GM19452 (cell line): ENCODE results near the gene RER1.

Experiments used
- ATAC-seq: cut with Tn5 transposase; IDR thresholded peaks from one replicate; pipeline ENCODE4 v1.9.1; 2021; ENCODE audit not compliant: unreplicated experiment

The RER1 gene

DNA sequence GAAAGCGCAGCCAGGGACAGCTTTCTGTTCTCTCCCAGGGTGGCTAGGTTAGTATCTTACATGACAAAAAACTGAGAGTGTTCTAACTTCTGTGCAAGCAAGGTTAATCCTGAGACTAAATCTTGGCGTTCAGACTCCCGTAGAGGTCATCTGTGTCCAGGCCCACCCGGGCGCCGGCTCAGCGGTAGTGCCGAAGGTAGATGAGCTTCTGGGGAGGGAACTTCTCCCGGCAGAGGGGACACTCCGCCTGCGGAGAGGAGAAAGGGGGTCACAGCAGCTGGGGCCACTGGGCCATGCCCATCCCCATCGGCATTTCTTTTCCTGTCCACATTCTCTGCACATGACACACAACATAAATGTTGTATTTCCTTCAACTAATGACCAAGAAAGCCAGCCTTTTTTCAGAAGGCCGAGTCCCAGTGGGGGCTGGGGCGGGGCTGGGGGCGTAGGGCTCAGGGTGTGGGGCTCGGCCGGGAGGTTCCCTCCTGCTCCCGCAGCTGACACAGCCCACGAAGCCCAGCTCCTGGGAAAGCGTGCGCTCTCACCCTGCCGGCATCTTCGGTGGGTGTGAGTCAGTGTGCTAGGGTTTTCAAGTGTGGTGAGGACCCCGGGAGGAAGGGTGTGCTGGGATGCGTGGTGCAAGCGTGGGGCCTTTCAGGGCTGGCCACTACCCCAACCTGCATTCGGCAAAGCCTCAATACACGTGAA, 14.1 kb downstream of the RER1 start:
- ATAC-seq = no peak

- no peak for ATAC-seq
These were observed 14.9 kb downstream of the RER1 start for GRCh38 chr1:2406451-2407041.

DNA sequence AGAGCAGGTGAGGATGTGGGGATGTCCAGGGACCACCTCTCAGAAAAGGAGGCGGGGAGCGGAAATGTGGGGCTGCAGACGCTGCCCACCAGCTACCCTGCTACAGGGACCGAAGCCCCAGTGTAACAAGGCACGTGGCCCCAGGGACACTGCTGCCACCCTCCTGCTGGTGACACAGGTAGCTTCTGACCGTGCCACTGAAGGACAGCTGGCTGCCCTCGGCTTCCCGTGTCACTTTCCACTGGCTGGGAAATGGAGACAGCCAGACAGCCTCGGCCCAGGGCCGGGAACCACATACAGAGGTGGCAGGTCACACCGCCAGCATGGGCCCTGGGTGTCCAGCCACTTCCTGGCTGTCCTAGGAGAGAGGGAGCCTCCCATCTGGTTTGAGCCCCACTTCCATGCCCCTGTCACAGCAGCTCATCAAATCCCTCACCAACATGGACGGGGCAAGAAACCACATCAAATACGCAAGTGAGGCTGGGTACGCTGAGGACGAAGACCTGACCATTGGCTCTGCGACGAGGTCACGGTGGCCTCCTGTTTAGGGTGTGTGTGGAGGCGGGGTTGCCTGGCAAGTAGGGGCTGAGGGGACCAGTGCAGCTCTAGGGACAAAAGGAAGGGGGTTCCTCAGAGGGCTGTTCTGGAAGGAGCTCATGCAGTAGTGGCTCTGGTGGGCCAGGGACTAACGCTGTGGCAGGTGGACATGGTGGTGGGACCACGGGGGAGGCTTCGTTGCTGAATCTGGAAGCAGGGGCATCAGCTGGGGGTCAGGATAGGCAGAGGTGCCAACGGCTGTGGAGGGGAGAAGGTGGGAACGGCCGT, 15.7 kb downstream of the RER1 start:
- ATAC-seq = no peak

DNA sequence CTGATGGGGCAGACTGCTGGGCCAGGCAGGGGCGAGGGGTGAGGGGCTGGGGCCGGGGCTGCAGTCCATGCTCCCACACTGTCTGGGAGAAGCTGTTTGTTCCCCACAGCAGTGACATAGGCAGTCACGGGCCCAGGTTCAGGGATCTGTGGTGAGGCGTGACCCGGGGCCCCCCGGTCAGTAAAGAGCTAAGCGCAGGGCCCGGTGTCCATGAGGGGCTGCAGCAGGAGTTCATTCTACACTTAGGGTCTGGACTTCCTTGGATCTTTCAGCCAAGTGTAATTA, 16.3 kb downstream of the RER1 start:
- no peak for ATAC-seq

DNA sequence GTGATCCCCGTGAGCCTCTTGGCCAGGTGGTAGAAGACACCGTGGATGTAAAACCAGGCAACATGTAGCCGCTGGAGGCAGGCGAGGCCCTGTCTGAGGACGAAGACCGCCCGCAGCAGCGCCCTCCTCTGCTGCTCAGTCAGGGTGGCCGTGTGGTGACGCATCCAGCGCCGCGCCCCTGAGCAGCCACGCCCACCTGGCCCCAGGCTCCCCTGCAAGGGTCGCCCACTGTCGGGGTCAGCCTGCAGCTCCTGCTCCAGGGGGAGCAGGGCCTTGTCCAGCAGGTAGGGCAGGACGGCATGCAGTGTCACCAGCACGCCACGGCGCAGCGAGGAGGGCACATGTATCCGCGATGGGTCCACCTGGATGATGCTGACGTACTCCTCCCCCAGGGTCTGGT, 16.8 kb downstream of the RER1 start:
- ATAC-seq = no peak

- no peak for ATAC-seq
These were observed 17.2 kb downstream of the RER1 start for GRCh38 chr1:2408859-2409276.

DNA sequence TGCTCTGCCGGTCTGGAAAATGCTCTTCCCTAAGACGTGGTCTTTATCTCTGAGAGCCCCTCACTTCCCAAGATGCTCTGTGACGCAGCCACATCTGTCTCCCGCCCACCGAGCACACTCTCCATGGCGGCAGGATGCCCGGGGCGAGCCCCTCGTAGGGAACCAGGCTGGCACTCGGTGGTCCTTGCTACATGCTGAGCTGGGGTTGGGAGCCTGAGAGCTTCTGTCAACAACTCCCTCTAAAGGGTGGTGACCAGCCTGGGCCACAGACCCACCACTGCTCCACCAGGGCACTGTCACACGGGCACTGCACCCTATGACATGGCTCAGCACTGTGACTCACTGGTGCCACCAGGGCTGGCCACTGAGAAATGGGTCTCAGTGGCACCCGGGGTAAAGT, 18.1 kb downstream of the RER1 start:
- ATAC-seq = no peak

DNA sequence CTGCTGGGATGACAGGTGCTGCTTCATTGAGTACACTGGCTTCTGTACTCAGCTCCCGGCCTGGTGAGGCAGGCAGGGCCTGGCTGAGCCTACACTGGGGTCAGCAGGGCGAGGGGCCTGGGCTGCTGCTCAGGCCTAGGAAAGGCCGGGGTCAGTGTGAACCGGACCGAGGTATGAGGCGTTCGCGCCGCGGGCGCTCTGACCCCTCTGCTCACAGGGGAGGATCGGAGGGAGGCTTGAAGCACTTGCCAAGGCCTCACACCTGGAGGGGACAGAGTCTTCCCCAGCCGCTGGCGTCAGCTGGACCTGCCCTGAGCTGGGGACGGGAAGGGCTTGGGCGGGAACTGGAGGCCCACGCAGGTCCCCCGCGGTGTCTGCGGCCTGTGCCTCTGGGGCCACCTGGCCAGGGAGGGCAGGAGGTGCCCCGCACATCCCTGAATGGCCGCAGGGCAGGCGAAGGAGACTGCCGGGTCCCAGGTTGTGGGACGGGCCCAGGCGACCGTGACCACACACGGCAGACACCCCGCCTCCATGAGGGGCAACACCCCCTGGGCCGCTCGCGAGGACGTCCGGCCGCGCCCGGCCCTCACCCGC, 20.3 kb downstream of the RER1 start:
- peak; percentile 20 for ATAC-seq

- ATAC-seq = peak; percentile 72
These were observed 20.7 kb downstream of the RER1 start, which contains the start of gene PEX10 for GRCh38 chr1:2412395-2412772. PEX10 (minus strand) TSS chr1:2412564; CDS start chr1:2412502, 62 bp downstream.

- ATAC-seq = peak; percentile 17
These were observed 21.3 kb downstream of the RER1 start for GRCh38 chr1:2412773-2413494.

- no peak for ATAC-seq
These were observed 22.1 kb downstream of the RER1 start for GRCh38 chr1:2413495-2414296.

- ATAC-seq = no peak
These were observed 22.8 kb downstream of the RER1 start for GRCh38 chr1:2414297-2414958.

- ATAC-seq = no peak
These were observed 23.7 kb downstream of the RER1 start for GRCh38 chr1:2415337-2415736.

GRCh38 chr1:2415801-2416208, 24.2 kb downstream of the RER1 start:
- no peak for ATAC-seq

GRCh38 chr1:2416403-2416802, 24.8 kb downstream of the RER1 start:
- no peak for ATAC-seq

DNA sequence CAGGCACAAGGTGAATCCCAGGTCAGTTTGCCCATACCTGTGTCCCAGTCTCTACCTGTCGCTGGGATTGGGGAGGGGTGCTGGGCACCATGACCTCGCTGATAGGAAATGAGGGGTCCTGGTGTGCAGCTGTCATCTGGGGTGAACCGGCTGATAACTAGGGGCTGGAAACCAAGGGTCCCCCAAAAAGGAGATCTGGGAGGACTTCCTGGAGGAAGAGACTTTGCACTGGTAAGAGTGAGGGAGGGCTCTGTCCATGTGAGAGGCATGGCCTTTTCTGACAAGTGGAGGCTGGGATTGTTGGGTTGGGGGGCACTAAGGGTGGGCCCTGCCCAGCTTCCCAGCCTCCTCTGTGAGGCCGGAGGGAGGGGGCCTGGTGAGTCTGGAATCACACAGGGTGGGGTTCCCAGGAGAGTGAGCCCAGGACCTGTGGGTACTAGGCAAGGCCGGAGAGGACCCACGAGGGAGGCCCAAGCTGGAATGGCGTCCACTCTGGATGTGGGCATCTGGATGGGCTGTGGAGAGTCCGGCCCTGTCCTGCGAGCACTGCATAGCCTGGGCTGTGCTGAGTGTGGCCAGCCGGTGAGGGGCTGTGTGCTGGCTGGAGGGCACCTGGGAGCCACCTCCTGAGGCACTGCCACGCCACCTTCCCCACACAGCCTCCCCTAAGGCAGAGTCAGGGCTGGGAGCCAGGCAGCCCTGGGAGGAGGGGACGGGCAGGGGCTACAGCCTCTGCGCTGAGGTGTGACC, 25.6 kb downstream of the RER1 start:
- no peak for ATAC-seq

- ATAC-seq = no peak
These were observed 26.2 kb downstream of the RER1 start for GRCh38 chr1:2417833-2418225.

DNA sequence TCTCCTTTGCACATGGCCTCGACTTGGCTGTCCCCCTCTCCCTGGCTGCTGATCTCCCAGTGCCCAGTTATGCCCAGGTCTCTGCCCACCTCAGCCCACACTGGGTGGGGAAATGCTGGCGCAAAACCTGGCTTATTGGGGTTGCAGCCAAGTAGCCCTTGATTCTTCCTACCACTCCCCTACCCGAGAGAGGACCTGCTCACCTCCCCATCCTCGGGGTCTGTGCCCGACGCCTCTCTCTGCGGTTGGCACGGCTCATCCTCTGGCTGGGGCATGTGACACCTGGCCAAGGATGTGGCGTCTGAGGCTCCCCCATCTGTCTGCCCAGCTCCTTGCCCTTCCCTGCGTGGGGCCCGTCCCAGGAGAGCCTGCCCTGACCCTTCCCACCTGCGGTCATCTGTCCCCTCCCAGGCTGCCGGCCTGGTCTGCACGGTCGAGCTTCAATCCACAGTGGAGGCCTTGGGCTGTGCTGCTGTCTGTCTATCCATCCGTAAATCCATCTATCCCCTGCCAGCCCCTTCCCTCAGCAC, 27.2 kb downstream of the RER1 start:
- no peak for ATAC-seq

DNA sequence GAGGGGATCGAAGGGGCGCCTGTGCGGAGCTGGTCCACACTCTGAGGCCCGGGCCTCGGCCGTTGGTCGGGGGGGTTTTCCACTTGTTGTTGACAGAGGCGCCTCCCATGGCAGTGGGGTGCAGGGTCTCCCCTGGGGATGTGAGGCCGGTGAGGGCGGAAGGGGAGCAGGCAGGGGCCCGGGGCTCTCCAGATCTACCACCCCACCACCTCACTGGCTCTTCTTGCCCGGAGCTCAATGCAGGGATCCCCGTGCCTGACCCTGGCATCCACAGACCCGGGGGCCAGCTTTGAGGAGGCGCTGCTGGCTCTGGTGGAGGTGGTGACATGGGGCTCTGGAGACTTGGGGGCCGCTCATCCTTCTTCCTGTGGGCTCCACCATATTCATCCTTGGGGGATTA, 27.8 kb downstream of the RER1 start:
- no peak for ATAC-seq
